OCI-LY1 (cell line): Measurements from ENCODE around the gene ACTR2.

Source experiments
- CTCF ChIP-seq: fragments of 200-600 bp; sonication (generic), shearing (Covaris generic); IDR thresholded peaks from 2 replicates; pipeline ENCODE4 v1.5.1; 2017; ENCODE audit warnings: mild to moderate bottlenecking, antibody characterized with exemption, low read length, moderate library complexity, mixed read lengths
- EZH2 ChIP-seq: fragments of 200-600 bp; sonication (generic), shearing (Covaris generic); IDR thresholded peaks from 2 replicates; pipeline ENCODE4 v1.8.0; 2017; ENCODE audit warnings: borderline replicate concordance, mixed run types, mild to moderate bottlenecking, antibody characterized with exemption, low read length, moderate library complexity, mixed read lengths

GRCh38 chr2:65297544-65297943 lies 69.9 kb downstream of the ACTR2 start:
- TF ChIP-seq CTCF: no peak
- TF ChIP-seq EZH2: no peak
